ENCODE results near the gene SESN3.
"Not testable (repeated sequence)": the region's sequence is repeated elsewhere in the genome, so short reads cannot be mapped to it uniquely, and the experiment has no call there.

GRCh38 chr11:95209535-95209934, 21.5 kb downstream of the SESN3 start:
- not testable (repeated sequence) for TF ChIP-seq CTCF (IDR thresholded peaks at IDR 0.05; ENCODE audit: borderline replicate concordance, extremely low read depth, low read length, poor library complexity, severe bottlenecking); EZH2 (IDR thresholded peaks at IDR 0.05; ENCODE audit: borderline replicate concordance, low read depth, low read length, severe bottlenecking)
